ENCODE measurements around the gene CNTN5.

GRCh38 chr11:99988471-99988837 lies 967.7 kb downstream of the CNTN5 start:
- no peak for TF ChIP-seq POLR2A (IDR thresholded peaks at IDR 0.05)
- TF ChIP-seq CTCF (IDR thresholded peaks at IDR 0.05), result no peak
- no peak for TF ChIP-seq EP300 (IDR thresholded peaks at IDR 0.05)
- TF ChIP-seq POLR2AphosphoS5 (IDR thresholded peaks at IDR 0.05), result no peak

Data from suprapubic skin (tissue), 4 donors.